Heart left ventricle (tissue), 16 donors: ENCODE measurements around the gene CEP250. TPM values are rescaled to one million over a fixed set of nuclear protein-coding genes. Genes with fewer than 3 reads are reported as not detected.

Experiments used
- ATAC-seq, 4 donors: fragments of 200-7000 bp; cut with Tn5 transposase; one replicate each; pipeline ENCODE4 v1.9.1; 2020 to 2022; ENCODE audit warnings: moderate library complexity in 4 of 4, mild to moderate bottlenecking in 3 of 4, moderate number of reproducible peaks in 1 of 4
- DNase-seq, 5 donors: peaks; one replicate each; pipeline ENCODE4 v3.0.0-alpha.2; 2020
- H3K27ac ChIP-seq, 12 donors: fragments of 200-600 bp; sonication (generic) in 4 of 12; one replicate each; pipeline versions ENCODE4 v1.5.0 to v1.8.0; 2016 to 2022; ENCODE audit warnings: mild to moderate bottlenecking in 2 of 12
- H3K27me3 ChIP-seq, 9 donors: fragments of 200-600 bp; sonication (generic) in 2 of 9; one replicate each; pipeline versions ENCODE4 v1.5.1 to v1.8.0; 2016 to 2022; ENCODE audit warnings: mild to moderate bottlenecking in 3 of 9
- H3K36me3 ChIP-seq, 9 donors: fragments of 200-600 bp; sonication (generic) in 2 of 9; one replicate each; pipeline versions ENCODE4 v1.5.0 to v1.8.0; 2018 to 2022; ENCODE audit warnings: mild to moderate bottlenecking in 2 of 9
- H3K4me1 ChIP-seq, 12 donors: fragments of 200-600 bp; sonication (generic) in 4 of 12; one replicate each; pipeline versions ENCODE4 v1.5.0 to v1.8.0; 2016 to 2022; ENCODE audit warnings: mild to moderate bottlenecking in 3 of 12
- H3K4me3 ChIP-seq, 12 donors: fragments of 200-600 bp; sonication (generic) in 4 of 12; one replicate each; pipeline versions ENCODE4 v1.5.0 to v1.8.0; 2017 to 2022; ENCODE audit warnings: mild to moderate bottlenecking in 9 of 12, moderate library complexity in 4 of 12
- H3K9me3 ChIP-seq, 12 donors: fragments of 200-600 bp; sonication (generic) in 4 of 12; one replicate each; pipeline versions ENCODE4 v1.5.0 to v1.8.0; 2016 to 2022; ENCODE audit warnings: mild to moderate bottlenecking in 1 of 12
- POLR2A ChIP-seq, 2 donors: fragments of 450-650 bp; IDR thresholded peaks; one replicate each; pipeline ENCODE4 v1.6.1; 2017; ENCODE audit warnings: antibody characterized with exemption in 2 of 2, mild to moderate bottlenecking in 2 of 2, moderate library complexity in 2 of 2
- WGBS, 4 donors: extraction: QIAGEN DNeasy Blood & Tissue Kit in 2 of 4; methylation state at CpG; one replicate each; pipeline versions ENCODE4 v1.1.5 to v1.1.7; 2013 to 2018; 5-methylcytosine and 5-hydroxymethylcytosine counted together
- intact Hi-C, 10 donors: fragments of 100-400 bp; cut with DNase I; formaldehyde crosslinking; loops; one replicate each; pipeline versions ENCODE4 v1.11.1 to v1.14.2; 2022
- polyA plus RNA-seq, 2 donors: library from polyadenylated mRNA; stranded (reverse); fragments of 200-250 nt; gene quantifications; one replicate each; pipeline ENCODE4 v1.2.3, GENCODE V29; 2013
- total RNA-seq, 9 donors: library from RNA; depleted of rRNA in 2 of 9; stranded (reverse); fragments of >200 nt in 2 of 9; fragmentation: NEBNext Ultra II Directional in 3 of 9; extraction: Animal tissue kit (Norgen Biotek cat#: 25700) in 3 of 9; gene quantifications; one replicate each; pipeline versions ENCODE4 v1.1.0 to v1.2.4, GENCODE V29; 2016 to 2023
- TF ChIP-seq, protein P1 (sequence below), 12 donors: fragments of 200-600 bp; sonication (generic) in 4 of 12; IDR thresholded peaks; one replicate each; pipeline versions ENCODE4 v1.5.0 to v1.8.0; 2018 to 2022; ENCODE audit warnings: antibody characterized with exemption in 12 of 12, mild to moderate bottlenecking in 5 of 12
- donor health status: ischemic (EF 13 %, LVEDD 7.1; RV severe dilation, severe dysfunction).
- donor health status: healthy with polysubstance abuse.
- donor health status: DM: no; HTN: yes; CAD: no.
- donor health status: DM: no; HTN: no; CAD: no.
- donor health status: ischemic (EF 25% LVEDD 6.9; RV normal size, moderate dysfunction).
- donor health status: ischemic (EF 25% LVEDD 5.7; RV mildly dilated, moderate dysfunction).
- donor health status: healthy.
- donor health status: DM: yes; HTN: yes; CAD: no.
- donor health status: ischemic (EF 35%, LVEDD 5.7; RV mildly dilated, moderate dysfunction).
- donor health status: nonischemic (EF 11% LVEDD 7.7; RV severe dilation, severe dysfunction).
- donor health status: DM: yes; HTN: yes; CAD: no.
- donor health status: PGD.
- donor health status: ischemic (EF 29% LVEDD 5.4; RV normal size, mild dysfunction).
- donor health status: nonischemic (EF 23%, LVEDD 6.1; RV moderate dilation, normal function).

CEP250 gene
- total and polyA plus RNA-seq, 11 donors = 11.4 to 21.4 (median 14.9) TPM

DNA sequence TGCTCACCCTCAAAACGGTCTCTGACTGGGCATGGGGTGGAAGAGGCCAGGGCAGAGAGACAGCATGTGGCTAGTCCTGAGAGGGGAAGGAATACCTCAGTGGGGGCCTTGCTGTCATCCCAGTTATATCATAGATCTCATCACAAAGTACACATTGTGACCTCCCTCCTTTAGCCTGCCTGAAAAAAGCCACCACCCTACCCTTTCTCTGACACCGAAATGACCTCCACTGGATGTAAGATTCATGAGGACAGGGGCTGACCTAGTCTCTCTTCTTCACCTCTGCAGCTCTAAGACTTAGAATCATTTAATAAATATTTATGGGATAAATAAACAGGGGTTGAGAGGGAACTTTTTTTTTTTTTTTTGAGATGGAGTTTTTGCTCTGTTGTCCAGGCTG, 74.2 kb downstream of the CEP250 start, which contains the start of gene C20orf173:
C20orf173 (minus strand) TSS at position 101 of the 400 bp plus-strand sequence. CDS start 279 bp downstream, outside the sequence.
- intact Hi-C loops = no loop called here

DNA sequence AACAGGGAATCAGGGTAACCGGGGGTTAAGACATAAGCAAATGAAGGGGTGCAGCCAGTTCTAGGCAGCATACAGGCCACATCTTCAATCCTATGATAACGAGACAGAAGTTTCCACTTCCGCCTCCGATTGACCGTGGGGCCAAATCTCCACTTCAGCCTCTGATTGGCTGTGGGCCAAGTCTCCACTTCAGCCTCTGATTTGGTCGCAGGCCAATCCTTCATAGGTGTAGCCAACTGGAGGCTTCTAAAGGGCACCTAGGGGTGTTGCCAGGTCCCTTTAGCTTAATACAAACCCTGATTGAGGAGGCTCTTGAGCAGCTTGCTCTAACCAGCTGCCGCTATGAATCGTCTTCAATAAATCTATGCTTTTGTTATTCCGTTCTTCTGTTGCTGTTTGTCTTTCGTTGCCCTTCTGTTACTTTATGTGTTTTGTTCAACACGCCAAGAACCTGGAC, 84.4 kb downstream of the CEP250 start:
- H3K9me3 ChIP-seq = no peaks in the 10 kb centered on the region
- no peak overlapping the region for H3K4me3 ChIP-seq
- ATAC-seq (no peak), DNase-seq (no peak)
- intact Hi-C loops = loop anchor here in 2 of 10 donors (5.0 to 10.0 kb wide), 2 partner anchors 78 to 125 kb away; partner anchors contain the start of genes CPNE1 (in 1 of the 2), RBM12 (in 1 of the 2) and SPAG4 (in 1 of the 2)
- WGBS, 4 donors = 36 to 52% (median 48%) methylated on average over 11 of the region's 11 CpGs
- no peak overlapping the region for H3K27ac ChIP-seq
- peaks cover 0 to 19% (median 3%) of the 10 kb centered on the region in 9 donors for H3K36me3 ChIP-seq
- H3K4me1 ChIP-seq = peaks cover 0 to 18% (median 12%) of the 10 kb centered on the region in 12 donors
- no peaks in the 10 kb centered on the region for H3K27me3 ChIP-seq
- TF ChIP-seq, protein P1, sequence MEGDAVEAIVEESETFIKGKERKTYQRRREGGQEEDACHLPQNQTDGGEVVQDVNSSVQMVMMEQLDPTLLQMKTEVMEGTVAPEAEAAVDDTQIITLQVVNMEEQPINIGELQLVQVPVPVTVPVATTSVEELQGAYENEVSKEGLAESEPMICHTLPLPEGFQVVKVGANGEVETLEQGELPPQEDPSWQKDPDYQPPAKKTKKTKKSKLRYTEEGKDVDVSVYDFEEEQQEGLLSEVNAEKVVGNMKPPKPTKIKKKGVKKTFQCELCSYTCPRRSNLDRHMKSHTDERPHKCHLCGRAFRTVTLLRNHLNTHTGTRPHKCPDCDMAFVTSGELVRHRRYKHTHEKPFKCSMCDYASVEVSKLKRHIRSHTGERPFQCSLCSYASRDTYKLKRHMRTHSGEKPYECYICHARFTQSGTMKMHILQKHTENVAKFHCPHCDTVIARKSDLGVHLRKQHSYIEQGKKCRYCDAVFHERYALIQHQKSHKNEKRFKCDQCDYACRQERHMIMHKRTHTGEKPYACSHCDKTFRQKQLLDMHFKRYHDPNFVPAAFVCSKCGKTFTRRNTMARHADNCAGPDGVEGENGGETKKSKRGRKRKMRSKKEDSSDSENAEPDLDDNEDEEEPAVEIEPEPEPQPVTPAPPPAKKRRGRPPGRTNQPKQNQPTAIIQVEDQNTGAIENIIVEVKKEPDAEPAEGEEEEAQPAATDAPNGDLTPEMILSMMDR (IDR thresholded peaks at IDR 0.05) = no peak
- no peak for TF ChIP-seq POLR2A (IDR thresholded peaks at IDR 0.05)

More for the DNA sequence above, 74.2 kb downstream of the CEP250 start, which contains the start of gene C20orf173:
- no peak within 1 kb of the TSS for H3K27ac ChIP-seq
- no peaks in the 10 kb centered on the region for H3K9me3 ChIP-seq
- TF ChIP-seq, protein P1 (IDR thresholded peaks at IDR 0.05) = no peak
- no peak for TF ChIP-seq POLR2A (IDR thresholded peaks at IDR 0.05)
- H3K4me1 ChIP-seq = no peaks in the 10 kb centered on the region
- 85 to 96% (median 87%) methylated on average over 2 of the region's 2 CpGs for WGBS, 4 donors
- ATAC-seq (no peak), DNase-seq (no peak)
- H3K36me3 ChIP-seq = no peaks in the 10 kb centered on the region
- H3K4me3 ChIP-seq = no peak within 1 kb of the TSS
- no peaks in the 10 kb centered on the region for H3K27me3 ChIP-seq

DNA sequence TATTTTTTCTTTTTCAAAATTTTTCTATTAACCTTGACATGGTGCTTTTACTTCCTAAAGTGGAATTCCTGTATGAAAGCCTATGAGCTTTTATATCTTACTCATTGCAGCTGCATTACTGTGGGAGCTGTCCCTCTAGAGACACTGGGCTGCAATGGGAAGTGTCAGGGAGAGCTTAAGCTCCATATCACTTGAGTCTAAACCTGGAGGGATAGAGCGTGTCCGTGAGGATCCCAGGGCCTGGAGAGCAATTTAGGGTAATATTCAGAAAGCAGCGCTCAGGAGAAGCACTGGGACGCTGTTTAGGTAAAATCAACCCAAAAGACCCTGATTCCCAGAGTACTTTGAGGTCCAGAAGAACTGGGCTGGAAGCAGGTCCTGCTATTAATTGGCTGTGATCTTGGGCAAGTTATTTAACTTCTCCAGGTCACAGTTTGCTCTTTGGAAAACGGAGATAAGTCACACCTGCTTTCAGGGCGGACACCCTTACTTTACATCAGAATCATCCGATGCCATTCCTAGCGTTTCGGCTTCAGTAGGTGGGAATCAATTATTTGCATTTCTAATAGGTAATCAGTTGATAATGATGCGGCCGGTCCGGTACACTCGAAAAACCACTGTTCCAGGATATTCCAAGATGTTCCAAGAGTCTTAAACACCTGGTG, 85.9 kb downstream of the CEP250 start:
- Histone ChIP-seq H3K4me3 (peak overlapping the region; percentile 64 to 96 (median 88)), H3K36me3 (peaks cover 0 to 32% (median 11%) of the 10 kb centered on the region in 9 donors), H3K27ac (peak overlapping the region in 2 of 12 donors; percentile 18 to 81), H3K9me3 (no peaks in the 10 kb centered on the region), H3K4me1 (peaks cover 0 to 18% (median 12%) of the 10 kb centered on the region in 12 donors), H3K27me3 (no peaks in the 10 kb centered on the region)
- TF ChIP-seq POLR2A (IDR thresholded peaks at IDR 0.05) = no peak
- TF ChIP-seq, protein P1 (IDR thresholded peaks at IDR 0.05) = no peak
- 27 to 33% (median 29%) methylated on average over 13 of the region's 13 CpGs for WGBS, 4 donors
- intact Hi-C loops = loop anchor here in 2 of 10 donors (5.0 to 10.0 kb wide), 2 partner anchors 76 to 124 kb away; partner anchors contain the start of genes CPNE1 (in 1 of the 2), RBM12 (in 1 of the 2) and SPAG4 (in 1 of the 2)
- no peak for ATAC-seq
- DNase-seq = no peak
